Fibroblast of villous mesenchyme (primary cell): ENCODE measurements around the gene OTUB2. TPM values are rescaled to one million over a fixed set of nuclear protein-coding genes. Genes with fewer than 3 reads are reported as not detected.
A peak's percentile ranks its signal among the peaks of the same experiment; 100 is the strongest.
"Not testable (repeated sequence)": the region's sequence is repeated elsewhere in the genome, so short reads cannot be mapped to it uniquely, and the experiment has no call there.

Source experiments
- DNase-seq: peaks from one replicate; pipeline ENCODE4 v3.0.0-alpha.2; 2010; ENCODE audit warnings: low read depth
- H3K4me3 ChIP-seq: 2 replicates; pipeline ENCODE4 v1.5.1; 2011; ENCODE audit warnings: low read depth, mild to moderate bottlenecking, low read length
- total RNA-seq: library from RNA; depleted of rRNA; stranded (reverse); fragments of >200 nt; gene quantifications from 2 replicates; pipeline ENCODE4 v1.2.3, GENCODE V29; 2012
- TF ChIP-seq, protein P1 (sequence below): IDR thresholded peaks from 2 replicates; pipeline ENCODE4 v1.5.1; 2012; ENCODE audit warnings: low read depth, mild to moderate bottlenecking, low read length; ENCODE audit not compliant: insufficient read depth

Gene OTUB2
- total RNA-seq, 1 donor, result 1.3 TPM

DNA sequence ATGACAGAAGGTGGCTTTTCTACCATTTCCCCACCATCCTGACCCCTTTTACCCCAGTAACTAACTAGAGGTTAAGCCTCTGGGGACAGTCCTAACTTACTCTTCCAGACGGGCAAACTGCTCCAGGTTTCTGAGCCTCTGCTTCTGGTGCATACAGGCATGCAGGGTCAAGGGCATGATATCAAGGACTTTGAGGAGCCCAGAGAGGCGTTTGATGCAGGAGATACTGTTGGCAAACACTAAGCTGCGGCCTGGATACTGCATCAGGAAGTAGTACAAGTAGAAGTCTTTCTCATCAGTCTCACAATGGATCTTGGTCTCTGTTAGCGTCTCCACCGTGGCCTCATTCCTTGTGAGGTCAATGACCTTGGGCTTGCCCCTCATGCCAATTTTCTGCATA lies 33.9 kb downstream of the OTUB2 start:
- H3K4me3 ChIP-seq, result no peak overlapping the region
- DNase-seq, result no peak
- TF ChIP-seq, protein P1, sequence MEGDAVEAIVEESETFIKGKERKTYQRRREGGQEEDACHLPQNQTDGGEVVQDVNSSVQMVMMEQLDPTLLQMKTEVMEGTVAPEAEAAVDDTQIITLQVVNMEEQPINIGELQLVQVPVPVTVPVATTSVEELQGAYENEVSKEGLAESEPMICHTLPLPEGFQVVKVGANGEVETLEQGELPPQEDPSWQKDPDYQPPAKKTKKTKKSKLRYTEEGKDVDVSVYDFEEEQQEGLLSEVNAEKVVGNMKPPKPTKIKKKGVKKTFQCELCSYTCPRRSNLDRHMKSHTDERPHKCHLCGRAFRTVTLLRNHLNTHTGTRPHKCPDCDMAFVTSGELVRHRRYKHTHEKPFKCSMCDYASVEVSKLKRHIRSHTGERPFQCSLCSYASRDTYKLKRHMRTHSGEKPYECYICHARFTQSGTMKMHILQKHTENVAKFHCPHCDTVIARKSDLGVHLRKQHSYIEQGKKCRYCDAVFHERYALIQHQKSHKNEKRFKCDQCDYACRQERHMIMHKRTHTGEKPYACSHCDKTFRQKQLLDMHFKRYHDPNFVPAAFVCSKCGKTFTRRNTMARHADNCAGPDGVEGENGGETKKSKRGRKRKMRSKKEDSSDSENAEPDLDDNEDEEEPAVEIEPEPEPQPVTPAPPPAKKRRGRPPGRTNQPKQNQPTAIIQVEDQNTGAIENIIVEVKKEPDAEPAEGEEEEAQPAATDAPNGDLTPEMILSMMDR, result no peak

DNA sequence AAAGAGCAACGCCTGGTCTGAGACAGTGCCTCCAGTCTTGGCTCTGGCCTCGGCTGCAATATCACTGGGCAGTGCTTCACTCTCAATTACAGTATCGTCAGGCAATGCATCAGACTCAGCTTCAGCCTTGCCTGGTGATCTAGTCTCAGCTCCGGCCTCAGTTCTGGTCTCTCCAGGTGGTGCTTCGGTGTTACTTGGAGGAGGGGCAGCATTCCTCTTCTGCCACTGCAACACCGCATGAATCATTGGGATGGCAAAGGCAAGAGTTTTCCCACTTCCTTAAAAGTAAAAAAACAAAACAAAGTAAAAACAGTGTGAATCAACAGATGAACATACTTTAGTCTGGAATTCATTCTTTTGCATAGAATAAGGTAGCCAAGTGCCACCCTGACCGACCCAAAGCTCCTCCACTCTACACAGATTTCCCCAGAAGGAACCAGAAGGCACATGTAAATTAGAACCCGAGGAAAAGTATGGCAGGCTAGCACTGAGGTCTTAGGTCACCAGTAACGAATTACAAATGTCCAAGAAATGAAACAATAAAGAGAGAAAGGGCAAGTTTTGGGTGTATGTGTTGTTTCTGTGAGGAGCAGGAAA lies 36.3 kb downstream of the OTUB2 start:
- H3K4me3 ChIP-seq, result no peak overlapping the region
- peak; percentile 16 for DNase-seq
- TF ChIP-seq, protein P1, result no peak

DNA sequence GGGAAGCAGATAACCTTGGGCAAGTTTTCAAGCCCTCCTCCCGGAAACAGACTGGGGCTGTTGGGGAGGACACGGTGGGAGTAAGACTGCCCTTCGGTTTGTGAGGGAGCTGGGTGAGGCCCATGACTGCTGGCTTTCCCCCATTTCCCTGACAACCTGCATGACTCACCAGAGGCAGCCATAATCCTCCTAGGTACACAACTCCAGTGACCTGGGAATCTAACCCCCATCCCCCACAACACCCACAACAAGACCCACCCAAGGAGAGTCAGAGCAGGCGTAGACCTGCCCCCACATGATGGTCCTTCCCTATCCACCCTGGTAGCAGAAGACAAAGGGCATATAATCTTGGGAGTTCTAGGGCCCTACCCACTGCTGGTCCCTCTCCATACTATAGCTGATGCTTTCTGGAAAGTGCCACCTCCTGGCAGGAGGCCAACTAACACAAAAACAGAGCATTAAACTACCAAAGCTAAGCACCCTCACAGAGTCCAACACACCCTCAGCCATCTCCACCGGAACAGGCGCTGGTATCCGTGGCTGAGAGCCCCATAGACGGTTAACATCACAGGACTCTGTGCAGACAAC lies 40.0 kb downstream of the OTUB2 start:
- H3K4me3 ChIP-seq, result no peak overlapping the region
- no peak for DNase-seq
- TF ChIP-seq, protein P1, result no peak

DNA sequence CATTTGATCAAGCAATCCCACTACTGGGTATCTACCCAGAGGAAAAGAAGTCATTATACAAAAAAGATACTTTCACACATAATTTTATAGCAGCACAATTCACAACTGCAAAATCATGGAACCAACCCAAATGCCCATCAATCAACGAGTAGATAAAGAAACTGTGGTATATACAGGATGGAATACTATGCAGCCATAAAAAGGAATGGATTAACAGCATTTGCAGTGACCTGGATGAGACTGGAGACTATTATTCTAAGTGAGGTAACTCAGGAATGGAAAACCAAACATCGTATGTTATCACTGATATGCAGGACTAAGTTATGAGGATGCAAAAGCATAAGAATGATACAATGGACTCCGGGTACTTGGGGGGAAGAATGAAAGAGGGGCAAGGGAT lies 45.9 kb downstream of the OTUB2 start:
- H3K4me3 ChIP-seq, DNase-seq: not testable (repeated sequence)

DNA sequence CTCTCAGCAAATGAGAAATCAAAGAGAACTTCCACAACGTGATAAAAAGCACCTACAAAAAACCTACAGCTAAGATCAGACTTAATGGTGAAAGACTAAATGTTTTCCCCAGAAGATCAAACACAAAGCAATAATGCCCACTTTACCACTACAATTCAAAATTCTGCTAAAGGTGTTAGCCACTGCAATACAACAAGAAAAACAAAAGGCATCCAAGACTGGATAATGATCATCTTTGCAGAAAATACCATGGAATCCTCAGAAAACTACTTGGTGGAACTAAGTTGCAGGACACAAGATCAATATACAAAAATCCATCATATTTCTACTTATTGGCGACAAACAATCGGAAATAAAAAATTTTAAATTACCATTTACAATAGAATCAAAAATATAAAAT lies 48.4 kb downstream of the OTUB2 start:
- no peak overlapping the region for H3K4me3 ChIP-seq
- no peak for DNase-seq
- TF ChIP-seq, protein P1, result no peak

DNA sequence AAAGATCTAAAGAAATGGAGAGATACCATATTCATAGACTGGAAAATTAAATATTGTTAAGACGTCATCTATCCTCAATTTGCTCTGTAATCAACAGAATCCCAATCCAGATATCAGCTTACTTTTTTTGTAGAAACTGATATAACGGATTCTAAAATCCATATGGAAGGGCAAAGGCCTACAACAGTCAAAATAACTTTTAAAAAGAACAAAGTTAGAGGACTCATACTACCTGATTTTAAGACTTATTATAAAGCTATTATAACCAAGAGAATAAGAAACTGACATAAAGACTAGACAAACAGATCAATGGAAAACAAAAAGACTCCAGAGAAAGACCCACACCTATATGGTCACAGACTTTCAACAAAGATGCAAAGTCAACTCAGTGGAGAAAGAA lies 48.9 kb downstream of the OTUB2 start:
- TF ChIP-seq, protein P1, result no peak
- H3K4me3 ChIP-seq, result no peak overlapping the region
- no peak for DNase-seq

DNA sequence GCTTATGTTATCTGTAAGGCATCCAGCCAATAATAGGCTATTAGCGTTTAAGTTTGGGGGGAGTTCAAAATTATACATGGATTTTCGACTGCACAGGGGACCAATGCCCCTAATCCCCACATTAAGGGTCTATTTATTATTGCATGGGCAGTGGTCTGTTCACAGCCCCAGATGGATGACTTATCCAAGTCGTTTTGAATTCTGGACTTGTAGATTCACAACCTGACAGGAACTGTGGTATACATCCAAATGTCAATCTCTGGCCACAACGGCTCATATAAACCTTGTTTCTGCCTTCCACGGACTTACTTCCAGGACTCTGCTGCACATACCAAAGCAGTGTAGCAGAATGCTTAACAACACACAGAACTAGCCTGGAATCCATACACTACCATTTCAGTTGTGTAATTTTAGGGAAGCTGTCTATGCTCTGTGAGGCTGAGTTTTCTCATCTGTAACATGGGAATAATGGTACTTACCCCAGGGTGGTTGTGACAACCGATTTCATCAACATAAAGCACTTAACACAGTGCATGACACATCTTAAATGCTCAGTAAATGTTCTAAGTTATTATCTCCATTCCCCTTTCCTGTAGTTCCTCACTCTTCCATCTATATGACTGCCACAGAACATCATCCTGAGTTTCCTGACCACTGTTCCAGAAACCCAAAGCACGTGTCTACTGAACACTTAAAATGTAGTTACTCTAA lies 51.1 kb downstream of the OTUB2 start:
- H3K4me3 ChIP-seq, result peak overlapping the region; percentile 26
- no peak for DNase-seq
- TF ChIP-seq, protein P1, result no peak
